Fibroblast of pulmonary artery (primary cell): ENCODE measurements around the gene SLC5A12.
"Not testable (repeated sequence)": the region's sequence is repeated elsewhere in the genome, so short reads cannot be mapped to it uniquely, and the experiment has no call there.

Experiments used
- DNase-seq: peaks from one replicate; pipeline ENCODE4 v3.0.0-alpha.2; 2010; ENCODE audit warnings: low read depth
- H3K4me3 ChIP-seq: replicated peaks from 2 replicates; pipeline ENCODE4 v1.5.1; 2011; ENCODE audit warnings: low read depth, mild to moderate bottlenecking, control low read depth, low read length, moderate library complexity
- TF ChIP-seq, protein P1 (sequence below): IDR thresholded peaks from 2 replicates; pipeline ENCODE4 v1.5.1; 2011; ENCODE audit warnings: mild to moderate bottlenecking, control low read depth, low read length, inconsistent platforms; ENCODE audit errors: missing control alignments

Gene SLC5A12

GRCh38 chr11:26665946-26666345 lies 55.9 kb downstream of the SLC5A12 start:
- no peak overlapping the region for H3K4me3 ChIP-seq
- DNase-seq: no peak
- TF ChIP-seq, protein P1, sequence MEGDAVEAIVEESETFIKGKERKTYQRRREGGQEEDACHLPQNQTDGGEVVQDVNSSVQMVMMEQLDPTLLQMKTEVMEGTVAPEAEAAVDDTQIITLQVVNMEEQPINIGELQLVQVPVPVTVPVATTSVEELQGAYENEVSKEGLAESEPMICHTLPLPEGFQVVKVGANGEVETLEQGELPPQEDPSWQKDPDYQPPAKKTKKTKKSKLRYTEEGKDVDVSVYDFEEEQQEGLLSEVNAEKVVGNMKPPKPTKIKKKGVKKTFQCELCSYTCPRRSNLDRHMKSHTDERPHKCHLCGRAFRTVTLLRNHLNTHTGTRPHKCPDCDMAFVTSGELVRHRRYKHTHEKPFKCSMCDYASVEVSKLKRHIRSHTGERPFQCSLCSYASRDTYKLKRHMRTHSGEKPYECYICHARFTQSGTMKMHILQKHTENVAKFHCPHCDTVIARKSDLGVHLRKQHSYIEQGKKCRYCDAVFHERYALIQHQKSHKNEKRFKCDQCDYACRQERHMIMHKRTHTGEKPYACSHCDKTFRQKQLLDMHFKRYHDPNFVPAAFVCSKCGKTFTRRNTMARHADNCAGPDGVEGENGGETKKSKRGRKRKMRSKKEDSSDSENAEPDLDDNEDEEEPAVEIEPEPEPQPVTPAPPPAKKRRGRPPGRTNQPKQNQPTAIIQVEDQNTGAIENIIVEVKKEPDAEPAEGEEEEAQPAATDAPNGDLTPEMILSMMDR: no peak

DNA sequence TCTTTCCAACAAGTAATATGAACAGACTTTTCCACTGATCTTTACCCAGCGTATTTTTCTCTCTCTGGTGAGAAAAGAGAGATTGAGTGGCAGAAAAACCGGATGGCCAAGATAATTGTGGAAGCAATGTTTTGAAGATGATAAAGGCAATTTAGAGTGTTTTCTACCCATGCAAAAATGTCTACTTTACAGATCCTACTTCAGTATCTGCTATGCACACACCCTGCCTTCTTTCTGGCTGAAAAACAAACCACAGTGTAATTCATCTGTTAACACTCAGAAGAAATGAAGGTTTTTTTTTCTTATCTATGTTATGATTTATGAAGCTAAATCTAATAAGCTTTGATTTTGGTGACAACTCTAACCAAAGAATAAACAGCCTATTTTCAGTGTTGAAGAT lies 56.8 kb downstream of the SLC5A12 start:
- DNase-seq: no peak
- no peak overlapping the region for H3K4me3 ChIP-seq
- TF ChIP-seq, protein P1: no peak

DNA sequence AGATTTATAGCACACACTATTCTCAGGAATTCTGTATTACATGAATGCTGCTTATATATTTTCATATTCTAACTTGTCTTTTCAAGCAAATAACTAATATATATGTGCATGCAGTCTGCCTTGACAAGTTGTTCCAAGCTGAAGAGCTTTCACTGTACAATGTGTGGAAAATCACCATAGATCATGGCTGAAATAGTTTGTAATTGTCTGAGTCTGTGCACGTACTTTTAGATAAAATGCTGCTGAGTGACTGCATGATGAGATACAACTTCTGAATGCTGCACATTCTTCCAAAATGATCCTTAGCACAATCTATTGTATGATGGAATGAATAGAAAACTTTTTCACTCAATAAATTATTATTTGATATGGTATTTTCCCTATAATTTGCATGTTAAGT lies 58.9 kb downstream of the SLC5A12 start:
- H3K4me3 ChIP-seq: no peak overlapping the region
- TF ChIP-seq, protein P1: no peak
- DNase-seq: no peak

GRCh38 chr11:26655287-26655686 lies 66.6 kb downstream of the SLC5A12 start:
- TF ChIP-seq, protein P1: no peak
- no peak for DNase-seq
- H3K4me3 ChIP-seq: no peak overlapping the region

DNA sequence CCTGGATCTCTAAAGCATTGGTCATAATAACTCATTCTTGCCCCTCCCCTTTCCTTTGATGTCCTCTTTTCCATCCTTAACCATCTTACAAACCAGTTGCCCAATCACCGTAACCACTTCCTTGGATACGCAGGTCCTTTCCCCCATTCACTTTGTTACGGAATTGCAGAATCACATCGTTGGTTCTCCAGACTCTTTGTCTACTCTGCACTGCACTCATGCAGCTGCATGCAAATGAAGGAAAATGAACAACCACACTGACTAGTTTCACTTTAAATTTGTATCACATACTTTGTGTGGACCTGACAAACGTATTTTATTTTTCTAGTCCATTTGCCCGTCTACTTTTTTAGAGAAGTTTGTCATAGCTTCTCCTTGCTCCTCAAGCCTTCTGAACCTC lies 69.9 kb downstream of the SLC5A12 start:
- no peak for DNase-seq
- TF ChIP-seq, protein P1: no peak
- H3K4me3 ChIP-seq: no peak overlapping the region

GRCh38 chr11:26649884-26650283 lies 72.0 kb downstream of the SLC5A12 start:
- DNase-seq: peak; percentile 83
- TF ChIP-seq, protein P1: peak; percentile 86
- H3K4me3 ChIP-seq: no peak overlapping the region

- not testable (repeated sequence) for DNase-seq, H3K4me3 ChIP-seq
Observed at GRCh38 chr11:26643314-26643713, 78.5 kb downstream of the SLC5A12 start.
